ENCODE data around the gene TRAF3. TPM values are rescaled to one million over a fixed set of nuclear protein-coding genes. Genes with fewer than 3 reads are reported as not detected.

The TRAF3 gene
- total and polyA plus RNA-seq, 12 donors, result 2.3 to 15.6 (median 10.2) TPM

- Histone ChIP-seq H3K4me3 (no peak overlapping the region), H3K27ac (no peak overlapping the region), H3K4me1 (no peaks in the 10 kb centered on the region), H3K27me3 (no peaks in the 10 kb centered on the region), H3K9me3 (no peaks in the 10 kb centered on the region), H3K36me3 (peaks cover 0 to 97% (median 3%) of the 10 kb centered on the region in 9 donors)
- ATAC-seq, result no peak
- no peak for DNase-seq
- intact Hi-C loops (cut with DNase I), result no loop called here
- 97% methylated on average over 14 of the region's 14 CpGs for WGBS, 2 donors
- TF ChIP-seq, protein P1, sequence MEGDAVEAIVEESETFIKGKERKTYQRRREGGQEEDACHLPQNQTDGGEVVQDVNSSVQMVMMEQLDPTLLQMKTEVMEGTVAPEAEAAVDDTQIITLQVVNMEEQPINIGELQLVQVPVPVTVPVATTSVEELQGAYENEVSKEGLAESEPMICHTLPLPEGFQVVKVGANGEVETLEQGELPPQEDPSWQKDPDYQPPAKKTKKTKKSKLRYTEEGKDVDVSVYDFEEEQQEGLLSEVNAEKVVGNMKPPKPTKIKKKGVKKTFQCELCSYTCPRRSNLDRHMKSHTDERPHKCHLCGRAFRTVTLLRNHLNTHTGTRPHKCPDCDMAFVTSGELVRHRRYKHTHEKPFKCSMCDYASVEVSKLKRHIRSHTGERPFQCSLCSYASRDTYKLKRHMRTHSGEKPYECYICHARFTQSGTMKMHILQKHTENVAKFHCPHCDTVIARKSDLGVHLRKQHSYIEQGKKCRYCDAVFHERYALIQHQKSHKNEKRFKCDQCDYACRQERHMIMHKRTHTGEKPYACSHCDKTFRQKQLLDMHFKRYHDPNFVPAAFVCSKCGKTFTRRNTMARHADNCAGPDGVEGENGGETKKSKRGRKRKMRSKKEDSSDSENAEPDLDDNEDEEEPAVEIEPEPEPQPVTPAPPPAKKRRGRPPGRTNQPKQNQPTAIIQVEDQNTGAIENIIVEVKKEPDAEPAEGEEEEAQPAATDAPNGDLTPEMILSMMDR (IDR thresholded peaks at IDR 0.05), result no peak
Observed at GRCh38 chr14:102883554-102883953, 106.3 kb downstream of the TRAF3 start.

DNA sequence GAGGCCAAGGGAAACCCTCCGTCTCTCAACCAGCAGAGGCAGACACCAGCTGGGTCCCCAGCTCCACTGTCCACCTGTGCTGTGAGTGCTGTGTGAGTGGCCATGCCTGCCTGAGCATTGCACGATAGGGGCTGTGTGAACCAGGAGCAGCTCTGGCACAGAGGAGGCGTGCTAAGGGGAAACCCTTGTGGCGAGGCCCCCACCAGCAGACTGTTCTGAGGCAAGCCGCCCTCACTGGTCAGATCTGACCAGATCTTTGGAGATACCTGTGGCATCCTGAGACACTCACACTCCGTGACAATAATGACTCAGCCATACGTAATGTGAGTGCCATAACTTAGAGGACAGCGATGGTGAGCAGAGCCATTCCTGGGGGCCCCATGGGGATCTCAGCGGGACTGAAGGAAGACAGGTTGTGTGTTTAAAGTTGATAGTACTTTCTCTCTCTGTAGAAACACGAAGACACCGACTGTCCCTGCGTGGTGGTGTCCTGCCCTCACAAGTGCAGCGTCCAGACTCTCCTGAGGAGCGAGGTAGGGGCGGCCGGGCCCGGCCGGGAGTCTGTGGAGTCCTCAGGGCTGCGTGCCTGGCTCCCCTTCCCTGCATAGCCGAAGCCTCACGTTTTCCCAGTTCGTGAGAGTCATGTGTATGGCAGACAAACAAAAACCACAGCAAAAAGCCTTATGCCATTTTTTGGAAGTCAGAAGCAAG, 108.6 kb downstream of the TRAF3 start:
- TF ChIP-seq, protein P1 (IDR thresholded peaks at IDR 0.05), result no peak
- Histone ChIP-seq H3K9me3 (no peaks in the 10 kb centered on the region), H3K27me3 (no peaks in the 10 kb centered on the region), H3K27ac (no peak overlapping the region), H3K36me3 (peaks cover 0 to 98% (median 9%) of the 10 kb centered on the region in 9 donors), H3K4me1 (no peaks in the 10 kb centered on the region), H3K4me3 (no peak overlapping the region)
- DNase-seq, result no peak
- 97% methylated on average over 22 of the region's 22 CpGs for WGBS, 2 donors
- intact Hi-C loops (cut with DNase I), result no loop called here
- no peak for ATAC-seq

DNA sequence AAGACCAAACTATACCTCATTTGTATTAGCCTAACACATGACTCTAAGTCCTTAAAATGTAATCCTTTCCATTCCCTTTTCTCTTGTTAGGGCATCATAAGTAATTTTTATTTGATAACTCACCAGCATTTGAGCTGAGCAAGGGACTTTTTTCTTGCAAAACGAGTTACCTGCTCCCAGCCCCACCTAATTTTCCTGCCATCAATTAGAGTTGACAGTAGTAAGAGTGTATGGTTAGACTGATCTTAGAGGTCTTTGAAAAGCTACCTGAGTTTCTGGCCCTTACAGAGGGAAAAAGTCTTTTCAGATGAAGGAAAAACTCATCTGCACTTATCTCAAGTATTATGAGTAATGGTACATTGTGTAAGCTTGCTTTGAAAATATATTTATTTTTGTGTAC, 111.5 kb downstream of the TRAF3 start:
- H3K27ac ChIP-seq, result no peak overlapping the region
- ATAC-seq, result no peak
- H3K36me3 ChIP-seq, result peaks cover 0 to 96% (median 9%) of the 10 kb centered on the region in 9 donors
- intact Hi-C loops (cut with DNase I), result no loop called here
- DNase-seq, result no peak
- 85 to 92% methylated on average over 1 of the region's 1 CpG for WGBS, 2 donors
- no peak overlapping the region for H3K4me3 ChIP-seq
- TF ChIP-seq, protein P1 (IDR thresholded peaks at IDR 0.05), result no peak
- peaks cover 0 to 6% (median 0%) of the 10 kb centered on the region in 9 donors for H3K4me1 ChIP-seq
- no peaks in the 10 kb centered on the region for H3K27me3 ChIP-seq
- no peaks in the 10 kb centered on the region for H3K9me3 ChIP-seq

- Histone ChIP-seq H3K36me3 (peaks cover 0 to 96% (median 9%) of the 10 kb centered on the region in 9 donors), H3K4me3 (no peak overlapping the region), H3K4me1 (peaks cover 0 to 8% (median 0%) of the 10 kb centered on the region in 9 donors), H3K27me3 (no peaks in the 10 kb centered on the region), H3K9me3 (no peaks in the 10 kb centered on the region), H3K27ac (no peak overlapping the region)
- TF ChIP-seq, protein P1 (IDR thresholded peaks at IDR 0.05), result no peak
- 97 to 98% methylated on average over 7 of the region's 7 CpGs for WGBS, 2 donors
- no peak for ATAC-seq
- DNase-seq, result no peak
- intact Hi-C loops (cut with DNase I), result no loop called here
Observed at GRCh38 chr14:102889615-102890014, 112.4 kb downstream of the TRAF3 start.
